Chondrocyte (in vitro differentiated cells): Measurements from ENCODE around the gene AK4. TPM values are rescaled to one million over a fixed set of nuclear protein-coding genes. Genes with fewer than 3 reads are reported as not detected.

Source experiments
- DNase-seq: peaks from one replicate; pipeline ENCODE4 v3.0.0; 2021; ENCODE audit warnings: mixed read lengths, low spot score
- H3K27ac Mint-ChIP-seq: one replicate; pipeline ENCODE4 v1.8.0; 2021; ENCODE audit warnings: mild to moderate bottlenecking, moderate library complexity, mixed read lengths; ENCODE audit not compliant: unreplicated experiment
- H3K27me3 Mint-ChIP-seq: 2 replicates; pipeline ENCODE4 v1.8.0; 2021; ENCODE audit warnings: low read depth, mixed read lengths
- H3K36me3 Mint-ChIP-seq: 2 replicates; pipeline ENCODE4 v1.8.0; 2021; ENCODE audit warnings: low read depth, mixed read lengths
- H3K4me1 Mint-ChIP-seq: 2 replicates; pipeline ENCODE4 v1.8.0; 2021; ENCODE audit warnings: low read depth, mild to moderate bottlenecking, mixed read lengths
- H3K4me3 Mint-ChIP-seq: one replicate; pipeline ENCODE4 v1.8.0; 2021; ENCODE audit warnings: mild to moderate bottlenecking, moderate library complexity, mixed read lengths; ENCODE audit not compliant: unreplicated experiment
- H3K9me3 Mint-ChIP-seq: 2 replicates; pipeline ENCODE4 v1.8.0; 2021; ENCODE audit warnings: low read depth, mixed read lengths
- CTCF ChIP-seq: fragments of 200-600 bp; sonication (generic); IDR thresholded peaks from 2 replicates; pipeline ENCODE4 v1.5.0; 2021; ENCODE audit warnings: antibody characterized with exemption, mild to moderate bottlenecking, moderate library complexity
- total RNA-seq: library from RNA; stranded (reverse); gene quantifications from 3 replicates; pipeline ENCODE4 v1.2.1, GENCODE V29; 2021

Gene AK4
- total RNA-seq, 1 donor from 2014 or later = 87.9 TPM

- Mint-ChIP-seq H3K36me3 (no peaks in the 10 kb centered on the region), H3K4me3 (peak overlapping the region; percentile 82), H3K27me3 (peaks cover 4% of the 10 kb centered on the region), H3K4me1 (peaks cover 22% of the 10 kb centered on the region), H3K9me3 (no peaks in the 10 kb centered on the region), H3K27ac (peak overlapping the region; percentile 85)
- TF ChIP-seq CTCF = no peak
- no peak for DNase-seq
Measured at GRCh38 chr1:65147424-65148177, 402 bp upstream of the AK4 start.

GRCh38 chr1:65148548-65149350 lies 746 bp downstream of the AK4 start:
- Mint-ChIP-seq H3K9me3 (no peaks in the 10 kb centered on the region), H3K36me3 (peaks cover 2% of the 10 kb centered on the region), H3K27ac (peak overlapping the region; percentile 85), H3K4me3 (peak overlapping the region; percentile 82), H3K4me1 (peaks cover 22% of the 10 kb centered on the region), H3K27me3 (peaks cover 4% of the 10 kb centered on the region)
- TF ChIP-seq CTCF = peak; percentile 21
- DNase-seq = peak; percentile 89

GRCh38 chr1:65149351-65150107 lies 1.5 kb downstream of the AK4 start:
- Mint-ChIP-seq H3K27me3 (peaks cover 4% of the 10 kb centered on the region), H3K4me1 (peaks cover 22% of the 10 kb centered on the region), H3K4me3 (peak overlapping the region; percentile 82), H3K9me3 (no peaks in the 10 kb centered on the region), H3K27ac (peak overlapping the region; percentile 85), H3K36me3 (peaks cover 5% of the 10 kb centered on the region)
- no peak for TF ChIP-seq CTCF
- no peak for DNase-seq

GRCh38 chr1:65150108-65150463 lies 2.1 kb downstream of the AK4 start:
- Mint-ChIP-seq H3K36me3 (peaks cover 5% of the 10 kb centered on the region), H3K27ac (peak overlapping the region; percentile 24), H3K4me1 (peaks cover 22% of the 10 kb centered on the region), H3K4me3 (peak overlapping the region; percentile 82), H3K9me3 (no peaks in the 10 kb centered on the region), H3K27me3 (peaks cover 4% of the 10 kb centered on the region)
- DNase-seq = no peak
- TF ChIP-seq CTCF = no peak
